GM18861 (cell line): ENCODE results near the gene CREBBP.

Source experiments
- ATAC-seq: cut with Tn5 transposase; IDR thresholded peaks from one replicate; pipeline ENCODE4 v1.9.1; 2021; ENCODE audit not compliant: unreplicated experiment

The CREBBP gene

DNA sequence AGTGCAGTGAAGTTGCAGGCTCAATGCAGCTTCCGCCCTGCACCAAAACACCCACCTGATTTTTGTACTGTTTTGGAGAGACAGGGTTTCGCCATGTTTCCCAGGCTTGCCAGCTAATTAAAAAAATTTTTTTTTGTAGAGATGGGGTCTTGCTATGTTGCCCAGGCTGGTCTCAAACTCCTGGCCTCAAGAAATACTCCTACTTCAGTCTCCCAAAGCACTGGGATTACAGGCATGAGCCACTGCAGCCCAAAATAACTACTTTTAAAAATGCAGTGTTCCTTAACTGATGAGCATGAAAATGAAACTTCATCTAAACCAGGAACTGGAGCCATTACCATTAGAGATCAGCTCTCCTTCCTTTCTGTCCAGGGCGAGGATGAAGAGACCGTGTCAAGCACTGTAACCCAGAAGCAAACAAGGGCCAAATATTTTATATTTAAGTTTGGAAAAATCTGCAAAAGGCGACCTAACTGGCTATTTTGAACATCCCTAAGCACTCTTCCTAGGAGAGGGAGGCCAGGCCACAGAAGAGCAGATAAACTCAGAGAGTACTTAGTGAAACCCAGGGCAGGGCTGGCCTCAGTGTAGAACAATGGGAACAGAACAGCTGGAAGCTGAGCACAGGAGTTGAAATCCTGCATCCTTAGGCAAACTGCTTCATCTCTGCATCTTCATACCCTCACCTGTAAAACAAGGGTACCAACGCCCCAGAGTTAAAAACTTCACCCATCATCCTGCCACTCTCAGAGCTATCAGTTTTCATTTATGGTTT lies 24.0 kb downstream of the CREBBP start:
- ATAC-seq: no peak

DNA sequence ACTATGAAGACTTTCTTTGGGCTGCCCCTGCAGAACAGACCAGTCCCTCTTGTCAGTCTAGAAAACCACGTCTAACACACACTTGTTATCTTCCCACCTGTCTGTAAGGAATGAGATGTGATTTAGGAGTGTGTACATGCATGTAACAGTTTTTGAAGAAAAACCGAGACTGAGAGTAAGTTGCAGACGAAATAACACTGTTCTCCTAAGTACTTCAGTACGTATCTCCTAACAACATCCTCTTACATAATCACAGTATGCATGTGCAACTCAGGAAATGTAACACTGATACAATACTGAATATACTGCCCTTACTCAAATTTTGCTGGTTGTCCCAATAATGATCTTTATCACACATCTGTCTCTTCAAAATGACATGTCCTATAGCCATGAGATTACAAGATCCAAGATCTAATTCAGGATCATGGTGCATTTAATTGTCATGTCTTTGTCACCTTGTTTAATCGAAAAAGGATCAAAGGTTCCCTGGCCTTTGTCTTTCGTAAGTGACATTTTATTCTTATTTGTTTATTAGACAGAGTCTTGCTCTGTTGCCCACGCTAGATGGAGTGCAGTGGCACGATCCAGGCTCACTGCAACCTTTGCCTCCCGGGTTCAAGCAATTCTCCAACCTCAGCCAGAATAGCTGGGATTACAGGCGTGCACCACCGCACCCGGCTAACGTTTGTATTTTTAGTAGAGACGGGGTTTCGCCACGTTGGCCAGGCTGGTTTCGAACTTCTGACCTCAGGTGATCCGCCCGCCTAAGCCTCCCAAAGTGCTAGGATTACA lies 25.6 kb downstream of the CREBBP start:
- ATAC-seq: no peak

DNA sequence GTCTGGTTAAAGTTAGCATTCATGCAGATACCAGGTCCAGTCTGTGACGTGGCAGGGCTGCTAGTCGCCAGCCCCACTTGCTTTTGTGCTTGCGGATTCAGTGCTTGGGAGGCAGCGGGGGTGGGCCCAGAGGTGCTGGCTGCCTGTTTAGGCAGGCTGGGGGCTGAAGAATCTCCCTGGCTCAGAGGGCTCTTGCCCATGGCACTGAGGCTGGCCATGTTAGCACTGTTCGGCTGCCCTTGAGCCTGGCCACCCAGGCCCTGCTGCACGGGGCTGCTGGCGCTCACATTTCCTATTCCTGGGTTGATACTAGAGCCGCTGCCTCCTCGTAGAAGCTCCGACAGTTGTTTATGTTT lies 30.0 kb downstream of the CREBBP start:
- ATAC-seq: no peak

DNA sequence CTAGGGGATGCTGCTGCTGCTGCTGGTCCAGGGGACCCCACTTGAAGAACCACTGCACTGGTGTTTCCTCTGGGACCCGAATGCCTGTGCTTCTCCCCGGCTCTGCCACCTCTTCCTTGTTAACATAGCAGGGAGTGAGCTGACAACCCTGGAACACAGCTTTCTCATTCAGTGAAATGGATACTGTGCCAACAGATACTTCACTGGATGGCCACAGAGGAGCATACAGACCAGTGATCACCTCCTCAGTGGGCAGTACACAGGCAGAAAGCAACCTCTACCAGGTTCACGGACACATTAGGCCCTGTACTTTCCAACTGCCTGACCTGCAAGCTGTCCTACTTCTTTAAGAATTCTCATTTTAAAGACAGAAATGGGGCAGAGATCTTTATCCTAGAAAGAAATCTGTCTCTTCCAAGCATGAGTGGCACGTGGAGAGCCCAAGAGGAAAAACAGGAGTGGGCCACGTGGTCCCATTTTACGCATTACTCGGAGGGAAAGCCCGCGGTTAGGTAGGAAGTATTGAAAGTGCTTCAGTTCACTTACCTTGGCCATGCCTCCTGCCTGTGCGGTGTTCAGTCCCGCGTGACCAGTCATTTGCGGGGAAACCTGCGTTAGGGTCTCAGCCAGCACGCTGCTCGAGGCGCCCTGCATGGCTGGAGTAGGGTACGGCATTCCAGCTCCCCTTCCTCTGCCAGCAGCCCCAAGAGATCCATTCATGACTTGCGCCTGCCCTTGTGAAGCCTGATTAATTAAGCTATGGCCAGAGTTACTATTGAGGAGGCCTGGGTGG lies 30.6 kb downstream of the CREBBP start:
- ATAC-seq: no peak

DNA sequence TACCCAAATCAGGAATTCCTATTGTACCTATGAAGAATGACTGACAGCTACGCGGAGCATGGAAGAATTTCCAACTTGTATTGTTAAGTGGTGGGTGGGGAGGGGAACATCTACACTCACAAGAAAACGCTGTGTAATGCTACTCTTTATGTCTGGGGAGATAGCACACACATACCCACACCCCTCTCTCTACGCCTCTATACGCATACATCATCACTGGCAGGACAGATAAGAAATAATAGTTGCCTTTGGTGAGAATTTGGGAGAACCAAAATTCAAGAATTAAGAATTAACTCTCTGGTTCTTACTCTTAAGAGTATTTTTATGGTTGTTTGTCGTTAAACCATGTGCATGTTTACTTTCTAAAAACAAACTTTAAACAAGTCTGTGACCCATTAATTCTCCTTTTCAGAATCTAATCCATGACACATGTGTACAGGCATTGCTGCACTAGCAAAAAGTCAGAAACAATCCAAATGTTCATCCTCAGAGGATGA lies 33.9 kb downstream of the CREBBP start:
- ATAC-seq: no peak

DNA sequence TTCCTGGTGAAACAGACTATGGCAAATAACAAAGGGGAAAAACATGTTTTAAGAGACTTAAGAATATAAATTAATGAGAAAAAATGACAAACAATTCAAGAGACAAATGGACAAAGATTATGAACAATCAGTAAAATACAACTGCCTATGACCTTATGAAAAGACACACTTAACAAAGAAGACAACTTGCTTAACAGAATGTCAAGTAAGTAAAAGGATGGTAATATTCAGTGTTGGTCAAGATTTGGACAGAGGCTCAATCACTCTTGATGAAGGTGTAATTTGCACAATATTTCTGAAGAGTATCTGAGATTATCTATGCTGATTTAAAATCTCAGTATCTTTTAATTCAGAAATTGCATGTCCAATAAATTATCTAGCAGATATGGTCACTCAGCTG lies 34.4 kb downstream of the CREBBP start:
- no peak for ATAC-seq

DNA sequence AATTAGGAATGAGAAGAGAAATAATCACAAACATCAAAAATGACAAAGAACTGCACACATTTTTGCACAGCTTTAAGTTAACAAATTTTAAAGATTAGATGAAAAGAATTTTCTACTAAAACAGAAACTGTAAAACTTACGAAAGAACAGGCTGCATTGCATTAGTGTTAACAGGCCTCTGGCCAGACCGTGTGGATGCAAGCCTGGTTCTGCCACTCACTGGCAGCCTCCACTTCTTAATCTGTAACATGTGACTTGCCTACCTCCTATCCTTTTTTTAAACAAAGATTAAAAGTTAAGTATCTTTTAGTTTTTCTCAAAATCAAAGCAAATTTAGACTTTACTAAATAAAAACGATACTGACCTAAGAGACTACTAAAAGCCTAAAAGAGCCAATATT lies 37.5 kb downstream of the CREBBP start:
- ATAC-seq: no peak

DNA sequence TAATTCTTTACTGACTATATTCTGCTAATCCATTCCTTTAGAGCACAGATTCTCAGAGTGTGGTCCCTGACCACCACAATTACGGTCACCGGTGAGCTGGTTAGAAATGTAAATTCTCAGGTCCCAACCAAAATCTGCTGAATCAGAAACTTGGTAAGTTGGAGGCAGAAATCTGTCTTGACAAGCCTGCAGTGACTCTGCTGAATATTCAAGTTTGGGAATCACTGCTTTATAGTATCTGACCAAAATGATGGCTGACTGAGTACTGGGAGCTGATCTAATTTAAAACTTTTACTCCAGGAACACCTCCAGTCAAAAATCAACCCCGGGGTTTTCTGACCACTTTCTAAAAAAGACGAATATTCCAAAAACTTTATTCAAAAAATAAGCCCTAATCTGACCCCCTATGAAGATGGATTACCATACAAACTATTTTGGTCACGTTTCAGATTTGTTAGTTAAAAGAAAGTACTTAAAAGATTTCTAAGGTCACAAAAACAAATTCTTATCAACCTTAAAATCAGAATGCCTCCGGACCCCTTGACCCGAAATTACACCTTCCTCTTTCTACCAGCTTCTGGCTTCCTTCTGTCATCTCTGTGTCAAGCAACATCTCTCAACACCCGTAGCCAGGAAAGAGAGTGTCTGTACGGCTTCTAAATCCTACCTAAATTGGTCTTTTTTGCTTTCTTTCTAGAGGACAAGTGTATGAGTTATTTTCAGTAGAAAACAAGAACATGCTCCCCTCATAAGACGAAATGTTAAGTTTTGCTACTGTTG lies 38.6 kb downstream of the CREBBP start:
- no peak for ATAC-seq

DNA sequence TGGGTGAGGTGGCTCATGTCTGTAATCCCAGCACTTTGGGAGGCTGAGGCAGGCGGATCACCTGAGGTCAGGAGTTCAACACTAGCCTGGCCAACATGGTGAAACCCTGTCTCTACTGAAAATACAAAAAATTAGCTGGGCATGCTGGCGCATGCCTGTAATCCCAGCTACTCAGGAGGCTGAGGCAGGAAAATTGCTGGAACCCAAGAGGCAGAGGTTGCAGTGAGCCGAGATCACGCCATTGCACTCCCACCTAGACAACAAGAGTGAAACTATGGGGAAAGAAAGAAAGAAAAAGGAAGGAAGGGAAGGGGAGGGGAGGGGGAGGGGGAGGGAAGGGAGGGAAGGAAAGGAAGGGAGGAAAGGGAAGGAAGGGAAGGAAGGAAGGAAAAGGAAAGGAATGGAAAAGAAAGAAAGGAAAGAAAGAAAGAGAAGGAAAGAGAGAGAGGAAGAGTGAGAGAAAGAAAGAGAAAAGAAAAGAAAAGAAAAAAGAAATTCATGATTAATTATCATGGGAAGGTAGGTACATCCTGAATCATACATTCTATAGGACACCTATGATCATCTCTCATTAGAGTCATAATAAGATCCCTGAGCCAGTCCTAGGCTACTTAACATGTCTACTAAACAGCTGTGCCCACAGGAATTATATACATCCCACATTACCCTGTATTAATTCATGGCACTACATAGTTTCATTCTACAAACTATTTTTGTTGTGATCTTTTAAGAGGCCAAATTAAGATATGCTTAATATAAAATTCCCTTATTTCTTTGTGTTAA lies 40.9 kb downstream of the CREBBP start:
- no peak for ATAC-seq

DNA sequence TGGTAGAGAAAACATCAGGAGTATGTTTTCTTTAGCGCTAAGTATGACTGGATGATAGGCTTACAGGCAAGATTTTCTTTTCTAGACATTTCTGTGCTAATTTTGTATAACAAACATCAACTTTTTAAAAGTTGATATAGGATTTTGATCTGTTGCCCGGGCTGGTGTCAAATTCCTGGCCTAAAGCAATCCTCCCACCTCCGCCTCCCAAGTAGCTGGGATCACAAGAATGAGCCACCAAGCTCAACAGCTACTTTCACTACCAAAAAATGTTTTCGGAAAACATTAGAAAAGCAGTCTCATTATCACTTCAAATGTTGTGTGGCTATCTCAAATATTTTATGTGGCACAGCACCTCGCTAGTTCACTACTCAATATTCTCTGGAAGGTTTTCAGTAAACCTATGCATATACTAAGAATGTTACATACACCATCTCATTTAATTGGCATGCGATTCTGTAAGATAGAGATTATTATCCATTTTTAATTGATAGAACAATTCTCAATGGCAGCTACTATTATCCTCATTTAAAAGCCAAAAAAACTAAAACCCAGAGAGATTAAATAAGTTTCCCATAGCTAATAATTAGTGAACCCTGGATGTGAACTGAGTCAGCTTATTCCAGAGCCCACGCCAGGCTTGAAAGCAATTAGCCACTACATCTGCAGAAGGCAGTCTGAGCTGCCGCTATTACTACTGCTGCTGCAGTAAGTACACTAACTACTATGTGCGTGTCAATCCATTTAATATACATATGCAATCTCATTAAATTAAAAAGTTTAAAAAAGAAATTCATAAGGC lies 41.7 kb downstream of the CREBBP start:
- ATAC-seq: no peak

DNA sequence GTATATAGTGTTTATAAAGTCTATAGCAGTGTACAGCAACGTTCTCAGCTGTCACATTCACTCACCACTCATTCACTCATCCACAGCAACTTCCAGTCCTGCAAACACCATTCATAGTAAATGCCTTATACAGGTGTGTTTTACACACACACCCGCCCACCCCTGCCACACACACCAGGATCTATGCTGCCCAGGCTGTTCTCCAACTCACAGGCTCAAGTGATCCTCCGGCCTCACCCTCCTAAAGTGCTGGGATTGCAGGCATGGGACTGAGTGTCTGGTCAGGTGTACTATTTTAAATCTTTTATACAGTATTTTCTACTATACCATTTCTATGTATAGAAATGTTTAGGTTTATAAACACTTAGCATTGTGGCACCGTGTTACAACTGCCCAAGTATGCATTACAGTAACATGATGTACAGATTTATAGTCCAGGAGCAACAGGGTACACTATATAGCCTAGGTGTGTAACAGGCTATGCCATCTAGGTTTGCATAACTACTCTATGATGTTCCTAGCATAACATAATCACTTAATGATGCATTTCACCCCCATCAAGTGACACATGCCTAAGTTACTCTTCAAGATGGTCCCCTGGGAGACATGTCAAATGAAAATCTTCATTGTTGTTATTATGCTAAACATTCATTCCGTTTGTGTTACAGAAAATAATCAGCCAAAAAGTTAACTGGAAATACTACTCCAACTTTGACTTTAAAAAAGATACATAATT lies 42.5 kb downstream of the CREBBP start:
- no peak for ATAC-seq

DNA sequence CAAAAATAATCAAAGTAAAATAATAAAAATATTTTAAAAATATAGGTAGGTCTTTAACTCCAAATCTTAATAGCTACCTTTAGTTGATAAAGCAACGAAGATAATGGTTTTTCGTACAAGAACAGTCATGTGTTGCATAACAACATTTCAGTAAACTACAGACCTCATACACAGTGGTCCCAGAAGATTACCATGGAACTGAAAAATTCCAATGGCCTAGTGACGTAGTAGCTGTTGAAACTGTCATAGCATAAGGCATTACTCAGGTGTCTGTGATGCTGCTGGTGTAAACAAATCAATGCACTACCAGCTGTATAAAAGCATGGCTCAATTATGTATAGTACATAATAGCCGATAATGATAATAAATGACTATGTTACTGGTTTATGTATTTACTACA lies 43.9 kb downstream of the CREBBP start:
- no peak for ATAC-seq

DNA sequence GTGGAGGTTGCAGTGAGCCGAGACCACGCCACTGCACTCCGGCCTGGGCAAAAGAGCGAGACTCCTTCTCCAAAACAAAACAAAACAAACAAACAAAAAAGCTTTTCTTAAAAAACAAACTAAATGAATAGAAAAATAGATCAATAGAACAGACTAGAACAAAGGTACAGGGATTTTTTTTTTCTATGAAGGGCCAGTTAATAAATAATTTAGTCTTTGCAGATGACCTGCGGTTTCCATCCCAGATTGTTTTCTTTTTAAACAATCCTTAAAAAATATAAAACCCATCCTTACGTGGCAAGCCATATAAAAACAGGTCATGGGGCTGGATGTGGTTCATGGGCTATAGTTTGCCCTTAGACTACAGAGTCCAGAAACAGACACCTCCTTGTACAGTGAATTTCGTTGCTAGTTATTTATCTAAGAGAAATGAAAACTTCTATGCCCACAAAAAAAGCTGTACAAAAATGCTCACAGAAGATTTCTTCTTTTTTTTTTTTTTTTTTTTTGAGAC lies 45.4 kb downstream of the CREBBP start:
- no peak for ATAC-seq

DNA sequence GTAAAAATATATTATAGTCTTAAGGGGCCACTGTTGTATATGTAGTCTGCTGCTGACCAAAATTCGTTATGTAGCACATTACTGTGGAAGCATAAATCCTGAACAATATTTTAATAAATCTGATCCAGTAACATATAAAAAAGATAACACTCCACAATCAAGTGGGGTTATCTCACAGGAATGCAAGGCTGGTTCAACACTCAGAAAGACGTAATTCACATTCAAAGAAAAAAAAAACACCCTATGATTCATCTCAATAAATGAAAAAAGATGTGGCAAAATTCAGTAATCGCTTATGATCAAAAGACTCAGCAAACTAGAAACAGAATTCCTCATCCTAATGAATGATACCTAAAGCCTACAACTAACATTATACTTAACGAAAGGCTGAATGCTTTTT lies 47.8 kb downstream of the CREBBP start:
- ATAC-seq: no peak

DNA sequence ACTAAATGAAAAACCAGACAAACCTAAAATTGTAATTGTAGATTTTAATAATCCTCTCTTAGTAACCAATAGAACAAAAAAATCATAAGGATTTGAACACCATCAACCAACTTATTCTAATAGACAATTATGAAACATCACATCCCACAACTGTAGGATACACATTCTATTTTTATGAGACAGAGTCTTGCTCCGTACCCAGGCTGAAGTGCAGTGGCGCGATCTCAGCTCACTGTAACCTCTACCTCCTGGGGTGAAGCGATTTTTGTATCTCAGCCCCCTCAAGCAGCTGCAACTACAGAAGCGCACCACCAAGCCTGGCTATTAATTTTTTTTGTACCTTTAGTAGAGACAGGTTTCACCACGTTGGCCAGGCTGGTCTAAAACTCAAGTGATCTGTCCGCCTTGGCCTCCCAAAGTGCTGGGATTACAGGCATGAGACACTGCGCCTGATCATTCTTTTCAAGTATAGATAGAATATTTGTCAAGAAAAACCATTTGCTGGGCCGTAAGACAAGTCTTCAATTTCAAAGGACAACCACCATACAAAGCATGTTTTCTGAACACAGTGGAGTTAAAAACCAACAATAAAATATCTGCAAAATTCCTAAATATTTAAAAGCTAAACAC lies 49.8 kb downstream of the CREBBP start:
- ATAC-seq: no peak

DNA sequence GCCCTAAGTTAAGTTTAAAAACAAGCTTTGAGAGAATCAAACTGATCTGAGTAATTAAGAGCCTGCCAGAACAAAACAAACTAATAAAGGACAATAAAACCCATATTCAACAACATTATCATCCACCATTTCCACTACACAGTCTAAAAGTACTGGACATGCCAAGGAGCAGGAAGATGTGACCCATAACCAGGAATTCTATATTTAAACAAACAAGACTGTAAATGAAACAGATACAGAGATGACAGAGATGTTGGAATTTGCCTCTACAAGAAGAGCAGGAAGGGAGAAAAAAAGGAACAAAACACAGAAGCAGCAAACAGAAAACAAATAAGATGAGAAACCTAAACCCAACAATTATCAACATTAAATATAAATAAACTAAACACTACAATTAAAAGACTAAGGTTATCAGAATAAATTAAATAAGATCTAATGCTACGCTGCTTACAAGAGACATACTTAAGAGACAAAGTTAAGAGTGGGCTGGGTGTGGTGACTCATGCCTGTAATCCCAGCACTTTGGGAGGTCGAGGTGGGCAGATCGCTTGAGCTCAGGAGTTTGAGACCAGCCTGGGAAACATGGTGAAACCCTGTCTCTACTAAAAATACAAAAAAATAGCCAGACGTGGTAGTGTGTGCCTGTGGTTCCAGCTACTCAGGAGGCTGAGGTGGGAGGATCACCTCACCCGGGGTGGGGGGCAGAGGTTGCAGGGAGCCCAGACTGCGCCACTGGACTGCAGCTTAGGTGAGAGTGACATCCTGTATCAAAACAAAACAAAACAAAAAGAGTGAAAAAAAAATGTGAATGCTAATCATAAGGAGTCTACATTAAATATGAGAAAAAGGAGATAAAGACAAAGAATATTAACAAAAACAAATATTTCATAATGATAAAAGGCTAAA lies 50.6 kb downstream of the CREBBP start:
- ATAC-seq: no peak

DNA sequence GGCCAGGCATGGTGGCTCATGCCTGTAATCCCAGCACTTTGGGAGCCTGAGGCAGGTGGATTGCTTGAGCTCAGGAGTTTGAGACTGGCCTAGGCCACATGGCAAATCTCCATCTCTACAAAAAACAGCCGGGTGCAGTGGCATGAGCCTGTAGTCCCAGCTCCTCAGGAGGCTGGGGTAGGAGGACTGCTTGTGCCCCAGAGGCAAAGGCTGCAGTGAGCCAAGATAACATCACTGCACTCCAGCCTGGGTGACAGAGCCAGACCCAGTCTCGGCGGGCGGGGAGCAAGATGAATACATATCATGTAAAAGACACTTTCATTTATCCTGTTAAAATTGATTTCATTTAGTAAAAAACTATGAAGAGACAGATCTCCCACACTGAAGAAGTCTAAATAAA lies 54.6 kb downstream of the CREBBP start:
- no peak for ATAC-seq
